ENCODE results near the gene POGLUT3. TPM values are rescaled to one million over a fixed set of nuclear protein-coding genes. Genes with fewer than 3 reads are reported as not detected.

The POGLUT3 gene
- total and polyA plus RNA-seq, 9 of the 15 experiments (the other 6 are each of a cell fraction or from before 2014, with no cell fraction given) = 4.6 to 29.7 (median 17.8) TPM

- TF ChIP-seq SRSF1 (IDR thresholded peaks at IDR 0.05; ENCODE audit: low read depth, low read length) (no peak), SMARCC2 (IDR thresholded peaks at IDR 0.05; ENCODE audit: low read depth) (peak; percentile 73; the same call in 1 of the 2 replicates), XRCC4 (IDR thresholded peaks at IDR 0.05; ENCODE audit: extremely low read depth, insufficient read depth, insufficient read length) (no peak), XRCC3 (IDR thresholded peaks at IDR 0.05) (no peak), FOXA1 (IDR thresholded peaks at IDR 0.05; ENCODE audit: borderline replicate concordance) (no peak), PHF20 (IDR thresholded peaks at IDR 0.05; ENCODE audit: partially characterized antibody) (no peak), POLR3A (IDR thresholded peaks at IDR 0.05; ENCODE audit: borderline replicate concordance, extremely low read depth, insufficient read depth, insufficient read length) (no peak), STAT5B (CRISPR knock-in tag; IDR thresholded peaks at IDR 0.05) (no peak), E2F4 (CRISPR knock-in tag; IDR thresholded peaks at IDR 0.05; ENCODE audit: low read depth) (no peak), MTF1 (CRISPR knock-in tag; IDR thresholded peaks at IDR 0.05; ENCODE audit: borderline replicate concordance) (no peak), ZNF740 (CRISPR knock-in tag; IDR thresholded peaks at IDR 0.05) (no peak; the same call in 1 of the 2 replicates), ZNF740 (tag; IDR thresholded peaks at IDR 0.05) (no peak), EGR1 (conservative IDR thresholded peaks at IDR 0.05) (peak; percentile 52), ZNF764 (CRISPR knock-in tag; IDR thresholded peaks at IDR 0.05; ENCODE audit: low read depth) (no peak), ZBTB8A (IDR thresholded peaks at IDR 0.05; ENCODE audit: partially characterized antibody) (no peak), BCOR (IDR thresholded peaks at IDR 0.05) (peak; percentile 68), POLR2G (IDR thresholded peaks at IDR 0.05; ENCODE audit: low read depth, low read length) (no peak), THRA (IDR thresholded peaks at IDR 0.05) (no peak), ZNF23 (CRISPR knock-in tag; IDR thresholded peaks at IDR 0.05) (no peak), RBBP5 (IDR thresholded peaks at IDR 0.05; ENCODE audit: borderline replicate concordance, insufficient read depth, low read length, poor library complexity, severe bottlenecking) (peak; percentile 62), NR2C1 (IDR thresholded peaks at IDR 0.05) (no peak), NR2C1 (tag; IDR thresholded peaks at IDR 0.05) (no peak)
Measured at GRCh38 chr11:108497317-108498045, 703 bp downstream of the POGLUT3 start (continued).

Data from K562 (cell line).